Cardiac muscle cell (in vitro differentiated cells and primary cell): Measurements from ENCODE around the gene IL19. TPM values are rescaled to one million over a fixed set of nuclear protein-coding genes. Genes with fewer than 3 reads are reported as not detected.

Source experiments
- DNase-seq, 2 donors: peaks; one replicate each; pipeline versions ENCODE4 v3.0.0 to v3.0.0-alpha.2; 2010 to 2017; ENCODE audit warnings: low read depth in 1 of 2, low spot score in 1 of 2
- H3K27ac ChIP-seq: fragments of 200-600 bp; sonication (generic); 2 replicates; pipeline ENCODE4 v1.5.1; 2016
- H3K27me3 ChIP-seq: fragments of 200-600 bp; sonication (generic); 2 replicates; pipeline ENCODE4 v1.6.0; 2016; ENCODE audit warnings: control low read depth
- H3K36me3 ChIP-seq: fragments of 200-600 bp; sonication (generic); 2 replicates; pipeline ENCODE4 v1.5.1; 2016; ENCODE audit warnings: control low read depth
- H3K4me1 ChIP-seq: fragments of 200-600 bp; sonication (generic); 2 replicates; pipeline ENCODE4 v1.8.1; 2017; ENCODE audit warnings: low read depth, mild to moderate bottlenecking, mixed run types
- H3K4me3 ChIP-seq: fragments of 200-600 bp; sonication (generic); 2 replicates; pipeline ENCODE4 v1.5.1; 2016; ENCODE audit warnings: mild to moderate bottlenecking
- H3K9me3 ChIP-seq: fragments of 200-600 bp; sonication (generic); 2 replicates; pipeline ENCODE4 v1.5.1; 2017; ENCODE audit warnings: low read depth, mild to moderate bottlenecking, control low read depth
- CTCF ChIP-seq: IDR thresholded peaks from 2 replicates; pipeline ENCODE4 v1.5.1; 2012; ENCODE audit warnings: low read depth, mild to moderate bottlenecking, low read length
- polyA plus RNA-seq: library from polyadenylated mRNA; unstranded; fragments of >200 nt; fragmentation: Nextera tagmentation; extraction: Ambion mirVana; gene quantifications from 2 replicates; pipeline ENCODE4 v1.2.1, GENCODE V29; 2016
- total RNA-seq: library from RNA; depleted of rRNA; stranded (reverse); fragments of >200 nt; gene quantifications from 2 replicates; pipeline ENCODE4 v1.2.3, GENCODE V29; 2016

Gene IL19
- total and polyA plus RNA-seq, 2 experiments from 2014 or later = not detected

- TF ChIP-seq CTCF = no peak
- Histone ChIP-seq H3K4me1 (peaks cover 23% of the 10 kb centered on the region), H3K27ac (no peak overlapping the region), H3K9me3 (no peaks in the 10 kb centered on the region), H3K27me3 (no peaks in the 10 kb centered on the region), H3K4me3 (no peak overlapping the region), H3K36me3 (peaks cover 37% of the 10 kb centered on the region)
- no peak for DNase-seq
Observed at GRCh38 chr1:206732508-206732907, 38.1 kb upstream of the IL19 start.

- Histone ChIP-seq H3K36me3 (peaks cover 37% of the 10 kb centered on the region), H3K27ac (no peak overlapping the region), H3K9me3 (no peaks in the 10 kb centered on the region), H3K27me3 (no peaks in the 10 kb centered on the region), H3K4me1 (peaks cover 23% of the 10 kb centered on the region), H3K4me3 (no peak overlapping the region)
- TF ChIP-seq CTCF = no peak
- no peak for DNase-seq
Observed at GRCh38 chr1:206732992-206733391, 37.6 kb upstream of the IL19 start.

- Histone ChIP-seq H3K4me3 (no peak overlapping the region), H3K4me1 (peaks cover 23% of the 10 kb centered on the region), H3K27ac (peak overlapping the region; percentile 35), H3K27me3 (no peaks in the 10 kb centered on the region), H3K36me3 (peaks cover 32% of the 10 kb centered on the region), H3K9me3 (no peaks in the 10 kb centered on the region)
- peak; percentile 90 for TF ChIP-seq CTCF
- DNase-seq = peak; percentile 44 to 58
Observed at GRCh38 chr1:206734499-206735142, 36.0 kb upstream of the IL19 start.

- peaks cover 23% of the 10 kb centered on the region for H3K36me3 ChIP-seq
- peak in 1 of 2 donors; percentile 75 for DNase-seq
Observed at GRCh38 chr1:206735553-206736031, 35.0 kb upstream of the IL19 start.

GRCh38 chr1:206736878-206737728 lies 33.5 kb upstream of the IL19 start:
- H3K9me3 ChIP-seq = no peaks in the 10 kb centered on the region
- H3K36me3 ChIP-seq = peaks cover 9% of the 10 kb centered on the region
- no peaks in the 10 kb centered on the region for H3K27me3 ChIP-seq
- H3K4me1 ChIP-seq = peaks cover 28% of the 10 kb centered on the region
- no peak overlapping the region for H3K4me3 ChIP-seq
- TF ChIP-seq CTCF = no peak
- H3K27ac ChIP-seq = peak overlapping the region; percentile 78
- DNase-seq = peak in 1 of 2 donors; percentile 40

More at GRCh38 chr1:206735553-206736031, 35.0 kb upstream of the IL19 start:
- no peaks in the 10 kb centered on the region for H3K9me3 ChIP-seq
- no peaks in the 10 kb centered on the region for H3K27me3 ChIP-seq
- peak overlapping the region; percentile 35 for H3K27ac ChIP-seq
- H3K4me3 ChIP-seq = no peak overlapping the region
- no peak for TF ChIP-seq CTCF
- H3K4me1 ChIP-seq = peaks cover 28% of the 10 kb centered on the region
